ENCODE results near the gene GPR39.

- no peak for TF ChIP-seq POLR2A (IDR thresholded peaks at IDR 0.05)
- no peak for TF ChIP-seq CTCF (IDR thresholded peaks at IDR 0.05)
These were observed 62.0 kb downstream of the GPR39 start for GRCh38 chr2:132478461-132479105.
